HG03280 (cell line): ENCODE data around the gene RTN1.
A peak's percentile ranks its signal among the peaks of the same experiment; 100 is the strongest.

Experiments
- ATAC-seq: cut with Tn5 transposase; IDR thresholded peaks from one replicate; pipeline ENCODE4 v1.9.1; 2021; ENCODE audit warnings: mild to moderate bottlenecking, moderate library complexity; ENCODE audit not compliant: unreplicated experiment

Gene RTN1

GRCh38 chr14:59850458-59850857 is 20.1 kb downstream of the RTN1 start:
- no peak for ATAC-seq

- no peak for ATAC-seq
These were observed 21.0 kb downstream of the RTN1 start for GRCh38 chr14:59849411-59850130.

GRCh38 chr14:59848671-59849070 is 21.9 kb downstream of the RTN1 start:
- no peak for ATAC-seq

GRCh38 chr14:59847711-59848110 is 22.9 kb downstream of the RTN1 start:
- ATAC-seq, result no peak

GRCh38 chr14:59846595-59846994 is 24.0 kb downstream of the RTN1 start:
- no peak for ATAC-seq

GRCh38 chr14:59845245-59845644 is 25.3 kb downstream of the RTN1 start:
- ATAC-seq, result no peak

GRCh38 chr14:59844186-59844812 is 26.3 kb downstream of the RTN1 start:
- no peak for ATAC-seq

GRCh38 chr14:59836116-59836515 is 34.5 kb downstream of the RTN1 start:
- ATAC-seq, result no peak

- no peak for ATAC-seq
These were observed 37.8 kb downstream of the RTN1 start for GRCh38 chr14:59832653-59833294.

GRCh38 chr14:59831121-59831730 is 39.4 kb downstream of the RTN1 start:
- no peak for ATAC-seq

GRCh38 chr14:59830338-59830734 is 40.2 kb downstream of the RTN1 start:
- no peak for ATAC-seq

GRCh38 chr14:59829469-59830337 is 40.9 kb downstream of the RTN1 start:
- ATAC-seq, result no peak

GRCh38 chr14:59828276-59828675 is 42.3 kb downstream of the RTN1 start:
- ATAC-seq, result no peak

- ATAC-seq, result no peak
These were observed 43.2 kb downstream of the RTN1 start for GRCh38 chr14:59827401-59827800.

GRCh38 chr14:59826150-59826549 is 44.4 kb downstream of the RTN1 start:
- no peak for ATAC-seq

- peak; percentile 66 for ATAC-seq
These were observed 47.4 kb downstream of the RTN1 start for GRCh38 chr14:59823179-59823578.

GRCh38 chr14:59819446-59820088 is 51.0 kb downstream of the RTN1 start:
- ATAC-seq, result no peak

- ATAC-seq, result no peak
These were observed 53.6 kb downstream of the RTN1 start for GRCh38 chr14:59816941-59817340.

- no peak for ATAC-seq
These were observed 55.6 kb downstream of the RTN1 start for GRCh38 chr14:59814988-59815387.

- ATAC-seq, result no peak
These were observed 58.8 kb downstream of the RTN1 start for GRCh38 chr14:59811815-59812214.
